Left lung (tissue), 10 donors: ENCODE measurements around the gene ANP32E. TPM values are rescaled to one million over a fixed set of nuclear protein-coding genes. Genes with fewer than 3 reads are reported as not detected.
"Not testable (repeated sequence)": the region's sequence is repeated elsewhere in the genome, so short reads cannot be mapped to it uniquely, and the experiment has no call there.

ENCODE experiments used
- ATAC-seq: fragments of 200-7000 bp; cut with Tn5 transposase; one replicate; pipeline ENCODE4 v1.9.1; 2020; ENCODE audit warnings: moderate library complexity
- DNase-seq, 4 donors: peaks; one replicate each; pipeline ENCODE4 v3.0.0-alpha.2; 2013 to 2020
- H3K27ac ChIP-seq, 2 donors: fragments of 200-600 bp; sonication (generic) in 1 of 2; one replicate each; pipeline versions ENCODE4 v1.5.0 to v1.8.0; 2020 to 2021
- H3K27me3 ChIP-seq, 2 donors: fragments of 200-600 bp; sonication (generic) in 1 of 2; one replicate each; pipeline versions ENCODE4 v1.5.0 to v1.8.0; 2020 to 2021
- H3K36me3 ChIP-seq, 2 donors: fragments of 200-600 bp; sonication (generic) in 1 of 2; one replicate each; pipeline versions ENCODE4 v1.5.0 to v1.8.0; 2020 to 2021
- H3K4me1 ChIP-seq, 2 donors: fragments of 200-600 bp; one replicate each; pipeline ENCODE4 v1.8.0; 2021
- H3K4me3 ChIP-seq, 2 donors: fragments of 200-600 bp; sonication (generic) in 1 of 2; one replicate each; pipeline versions ENCODE4 v1.5.0 to v1.8.0; 2020 to 2021; ENCODE audit warnings: mild to moderate bottlenecking in 1 of 2
- H3K9me3 ChIP-seq, 2 donors: fragments of 200-600 bp; sonication (generic) in 1 of 2; one replicate each; pipeline versions ENCODE4 v1.5.0 to v1.8.0; 2020 to 2021
- CTCF ChIP-seq, 2 donors: fragments of 200-600 bp; sonication (generic) in 1 of 2; IDR thresholded peaks; one replicate each; pipeline versions ENCODE4 v1.5.0 to v1.8.0; 2021; ENCODE audit warnings: antibody characterized with exemption in 2 of 2
- intact Hi-C, 2 donors: fragments of 100-400 bp; cut with DNase I; formaldehyde crosslinking; loops; one replicate each; pipeline versions ENCODE4 v1.11.2 to v1.14.2; 2022
- polyA plus RNA-seq, 6 donors: library from polyadenylated mRNA; unstranded; fragments of 120-200 nt; gene quantifications; one replicate each; pipeline ENCODE4 v1.2.1, GENCODE V29; 2013; ENCODE audit not compliant: insufficient read length in 6 of 6
- total RNA-seq, 2 donors: library from RNA; stranded (reverse); fragmentation: NEBNext Ultra II Directional; extraction: Animal tissue kit (Norgen Biotek cat#: 25700); gene quantifications; one replicate each; pipeline ENCODE4 v1.2.1, GENCODE V29; 2021
- donor health status: DM: no; HTN: yes; CAD: no.
- donor health status: DM: no; HTN: no; CAD: no.

ANP32E gene
- total and polyA plus RNA-seq, 8 donors = 27.3 to 112 (median 83.2) TPM

- intact Hi-C loops = loop anchor here in 1 of 2 donors (5.0 kb wide), 1 partner anchor 225 kb away; no protein-coding TSS in a partner anchor
Measured at GRCh38 chr1:150186789-150187559, 48.9 kb downstream of the ANP32E start.

GRCh38 chr1:150186438-150186788 is 49.5 kb downstream of the ANP32E start:
- intact Hi-C loops = loop anchor here in 1 of 2 donors (5.0 kb wide), 1 partner anchor 224 kb away; no protein-coding TSS in a partner anchor
- peak overlapping the region; percentile 20 to 92 for H3K27ac ChIP-seq

More at GRCh38 chr1:150186789-150187559, 48.9 kb downstream of the ANP32E start:
- peak in 3 of 4 donors; percentile 26 to 44 (median 38) for DNase-seq
- H3K9me3 ChIP-seq = no peaks in the 10 kb centered on the region
- no peaks in the 10 kb centered on the region for H3K27me3 ChIP-seq
- peak overlapping the region in 1 of 2 donors; percentile 3 for H3K4me3 ChIP-seq
- peaks cover 0 to 35% of the 10 kb centered on the region in 2 donors for H3K4me1 ChIP-seq
- ATAC-seq = peak; percentile 83
- H3K27ac ChIP-seq = peak overlapping the region; percentile 20 to 92
- H3K36me3 ChIP-seq = no peaks in the 10 kb centered on the region
- peak; percentile 26 to 31 for TF ChIP-seq CTCF (IDR thresholded peaks at IDR 0.05)

GRCh38 chr1:150185481-150185880 is 50.4 kb downstream of the ANP32E start:
- intact Hi-C loops = loop anchor here in 1 of 2 donors (5.0 kb wide), 1 partner anchor 223 kb away; no protein-coding TSS in a partner anchor

More at GRCh38 chr1:150186438-150186788, 49.5 kb downstream of the ANP32E start:
- not testable (repeated sequence) for DNase-seq, H3K27me3 ChIP-seq, ATAC-seq, H3K36me3 ChIP-seq, H3K9me3 ChIP-seq
- Histone ChIP-seq H3K4me1 (peaks cover 0 to 35% of the 10 kb centered on the region in 2 donors), H3K4me3 (peak overlapping the region in 1 of 2 donors; percentile 3)

GRCh38 chr1:150183061-150183460 is 52.9 kb downstream of the ANP32E start:
- TF ChIP-seq CTCF (IDR thresholded peaks at IDR 0.05) = no peak
- Histone ChIP-seq H3K9me3 (no peaks in the 10 kb centered on the region), H3K36me3 (no peaks in the 10 kb centered on the region), H3K4me1 (peaks cover 0 to 61% of the 10 kb centered on the region in 2 donors), H3K4me3 (no peak overlapping the region), H3K27ac (peak overlapping the region in 1 of 2 donors; percentile 50), H3K27me3 (no peaks in the 10 kb centered on the region)
- ATAC-seq (no peak), DNase-seq (no peak)
- intact Hi-C loops = no loop called here

More at GRCh38 chr1:150185481-150185880, 50.4 kb downstream of the ANP32E start:
- TF ChIP-seq CTCF (IDR thresholded peaks at IDR 0.05) = no peak
- no peaks in the 10 kb centered on the region for H3K27me3 ChIP-seq
- no peaks in the 10 kb centered on the region for H3K9me3 ChIP-seq
- H3K27ac ChIP-seq = no peak overlapping the region
- H3K4me1 ChIP-seq = peaks cover 0 to 38% of the 10 kb centered on the region in 2 donors
- no peak for DNase-seq
- no peak overlapping the region for H3K4me3 ChIP-seq
- ATAC-seq = no peak
- H3K36me3 ChIP-seq = no peaks in the 10 kb centered on the region

GRCh38 chr1:150182247-150182646 is 53.7 kb downstream of the ANP32E start:
- ATAC-seq (no peak), DNase-seq (no peak)
- TF ChIP-seq CTCF (IDR thresholded peaks at IDR 0.05) = no peak
- Histone ChIP-seq H3K4me3 (no peak overlapping the region), H3K27ac (no peak overlapping the region), H3K4me1 (peaks cover 0 to 64% of the 10 kb centered on the region in 2 donors), H3K27me3 (no peaks in the 10 kb centered on the region), H3K36me3 (no peaks in the 10 kb centered on the region), H3K9me3 (no peaks in the 10 kb centered on the region)
- intact Hi-C loops = no loop called here
